Measurements from ENCODE around the gene PLEKHH2.

GRCh38 chr2:43710866-43711265, 73.8 kb downstream of the PLEKHH2 start:
- TF ChIP-seq POLR2AphosphoS5 (IDR thresholded peaks at IDR 0.05; ENCODE audit: insufficient read depth in 1 of 2, low read depth in 1 of 2) (no peak), CTCF (IDR thresholded peaks at IDR 0.05) (no peak)
